Neural cell (in vitro differentiated cells): ENCODE results near the gene CRYGN. TPM values are rescaled to one million over a fixed set of nuclear protein-coding genes. Genes with fewer than 3 reads are reported as not detected.

Source experiments
- H2AFZ ChIP-seq: fragments of 200-600, 300-800 bp; sonication (generic), shearing (Covaris generic); 2 replicates; pipeline ENCODE4 v1.6.0; 2014; ENCODE audit warnings: low read depth, mild to moderate bottlenecking, antibody characterized with exemption, low read length, moderate library complexity
- H3F3A ChIP-seq: fragments of 200-600 bp; shearing (Covaris generic); 2 replicates; pipeline ENCODE4 v1.6.1; 2016; ENCODE audit warnings: mild to moderate bottlenecking, moderate library complexity, mixed read lengths, antibody characterized with exemption, low read length; ENCODE audit not compliant: insufficient read depth, poor library complexity, severe bottlenecking
- H3K27ac ChIP-seq: fragments of 200-600, 300-800 bp; sonication (generic), shearing (Covaris generic); 2 replicates; pipeline ENCODE4 v1.5.1; 2014; ENCODE audit warnings: mild to moderate bottlenecking, low read length, moderate library complexity
- H3K27me3 ChIP-seq: fragments of 300-800, 200-600 bp; sonication (generic), shearing (Covaris generic); 2 replicates; pipeline ENCODE4 v1.6.0; 2014; ENCODE audit warnings: mild to moderate bottlenecking, low read depth, low read length, moderate library complexity; ENCODE audit not compliant: insufficient read depth
- H3K36me3 ChIP-seq: fragments of 300-800, 200-600 bp; sonication (generic), shearing (Covaris generic); 2 replicates; pipeline ENCODE4 v1.5.1; 2014; ENCODE audit warnings: mild to moderate bottlenecking, antibody characterized with exemption, low read length, moderate library complexity; ENCODE audit not compliant: insufficient read depth
- H3K4me2 ChIP-seq: fragments of 300-800, 200-600 bp; sonication (generic), shearing (Covaris generic); 2 replicates; pipeline ENCODE4 v1.6.0; 2014; ENCODE audit warnings: mild to moderate bottlenecking, low read length
- H3K4me3 ChIP-seq: fragments of 300-800, 200-600 bp; sonication (generic), shearing (Covaris generic); 2 replicates; pipeline ENCODE4 v1.5.1; 2014; ENCODE audit warnings: mild to moderate bottlenecking, low read length, moderate library complexity
- H3K79me2 ChIP-seq: fragments of 200-600 bp; shearing (Covaris generic); replicated peaks from 2 replicates; pipeline ENCODE4 v1.6.0; 2014; ENCODE audit warnings: mild to moderate bottlenecking, low read length, moderate library complexity; ENCODE audit not compliant: insufficient read depth
- H3K9ac ChIP-seq: fragments of 300-800, 200-600 bp; sonication (generic), shearing (Covaris generic); 2 replicates; pipeline ENCODE4 v1.6.1; 2016; ENCODE audit warnings: mild to moderate bottlenecking, low read length, mixed read lengths
- H3K9me2 ChIP-seq: fragments of 200-600 bp; shearing (Covaris generic); 2 replicates; pipeline ENCODE4 v1.6.1; 2016; ENCODE audit warnings: mild to moderate bottlenecking, low read length, mixed read lengths; ENCODE audit not compliant: insufficient read depth
- H3K9me3 ChIP-seq: fragments of 200-600, 300-800 bp; sonication (generic), shearing (Covaris generic); 2 replicates; pipeline ENCODE4 v1.6.1; 2016; ENCODE audit warnings: mild to moderate bottlenecking, mixed run types, low read length, moderate library complexity, mixed read lengths
- H4K20me1 ChIP-seq: fragments of 200-600 bp; shearing (Covaris generic); 2 replicates; pipeline ENCODE4 v1.6.1; 2016; ENCODE audit warnings: mild to moderate bottlenecking, mixed run types; ENCODE audit not compliant: insufficient read depth
- EP300 ChIP-seq: fragments of 450-650 bp; conservative IDR thresholded peaks from 2 replicates; pipeline ENCODE4 v1.6.1; 2014; ENCODE audit warnings: antibody characterized with exemption, mild to moderate bottlenecking, moderate library complexity; ENCODE audit not compliant: poor library complexity, severe bottlenecking
- EZH2 ChIP-seq: fragments of 200-600, 300-800 bp; shearing (Covaris generic), sonication (generic); IDR thresholded peaks from 2 replicates; pipeline ENCODE4 v1.6.1; 2014; ENCODE audit warnings: antibody characterized with exemption, low read length, borderline replicate concordance, mild to moderate bottlenecking; ENCODE audit not compliant: insufficient read depth, poor library complexity, severe bottlenecking
- MXI1 ChIP-seq: fragments of 450-650 bp; conservative IDR thresholded peaks from 2 replicates; pipeline ENCODE4 v1.6.1; 2014; ENCODE audit warnings: antibody characterized with exemption, mild to moderate bottlenecking; ENCODE audit not compliant: poor library complexity, severe bottlenecking
- POLR2AphosphoS5 ChIP-seq: IDR thresholded peaks from 2 replicates; pipeline ENCODE4 v1.6.1; 2012
- RAD21 ChIP-seq: fragments of 450-650 bp; conservative IDR thresholded peaks from 2 replicates; pipeline ENCODE4 v1.6.1; 2014; ENCODE audit warnings: antibody characterized with exemption, mild to moderate bottlenecking, moderate library complexity
- SMC3 ChIP-seq: fragments of 450-650 bp; conservative IDR thresholded peaks from 2 replicates; pipeline ENCODE4 v1.6.1; 2014; ENCODE audit warnings: antibody characterized with exemption, mild to moderate bottlenecking, moderate library complexity; ENCODE audit not compliant: poor library complexity
- TAF1 ChIP-seq: IDR thresholded peaks from 2 replicates; pipeline ENCODE4 v1.6.1; 2012; ENCODE audit warnings: low read depth
- polyA plus RNA-seq: library from polyadenylated mRNA; depleted of rRNA; stranded (reverse); fragments of >200 nt; gene quantifications from 2 replicates; pipeline ENCODE4 v1.2.3, GENCODE V29; 2014
- TF ChIP-seq, protein P1 (sequence below): fragments of 450-650 bp; IDR thresholded peaks from 2 replicates; pipeline ENCODE4 v1.5.1; 2014; ENCODE audit warnings: antibody characterized with exemption, mild to moderate bottlenecking, moderate library complexity; ENCODE audit not compliant: poor library complexity, severe bottlenecking
- TF ChIP-seq, protein P2 (sequence below): IDR thresholded peaks from 2 replicates; pipeline ENCODE4 v1.6.1; 2012; ENCODE audit warnings: borderline replicate concordance

Gene CRYGN
- polyA plus RNA-seq, 1 donor from 2014 or later, result not detected

DNA sequence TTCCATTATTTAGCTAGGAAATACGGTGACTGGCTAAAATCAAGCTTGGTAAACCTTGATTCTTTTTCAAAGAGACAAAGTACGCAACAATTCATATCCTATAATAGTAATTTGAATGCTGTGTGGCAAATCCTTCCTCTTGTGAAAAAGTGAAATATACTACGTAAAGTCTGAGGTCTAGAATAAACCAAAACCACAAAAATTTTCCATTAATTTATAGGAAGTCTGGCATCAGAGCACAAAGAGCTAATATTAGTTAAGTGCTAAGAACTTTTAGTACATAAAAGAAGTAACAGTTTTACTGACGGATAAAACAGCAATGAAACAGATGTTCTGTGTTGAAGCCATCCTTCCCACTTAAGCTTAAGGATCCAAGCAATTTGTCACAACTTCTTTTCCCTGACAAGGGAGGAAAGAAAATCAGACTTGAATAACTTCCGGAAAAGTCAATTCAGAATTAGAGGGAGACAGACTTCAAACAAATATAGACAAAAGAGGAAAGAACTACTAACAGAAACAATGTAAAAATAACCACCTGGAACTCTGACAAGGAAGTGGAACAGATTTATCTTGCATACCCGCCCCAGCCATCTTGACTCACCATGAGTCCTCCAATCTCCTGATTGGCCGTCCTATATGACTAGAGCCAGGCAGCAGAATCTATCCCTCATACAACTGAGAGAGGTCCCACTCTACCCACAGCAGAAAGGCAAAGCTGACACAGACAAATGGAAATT lies 45.2 kb upstream of the CRYGN start:
- Histone ChIP-seq H3K27ac (no peak overlapping the region), H3K9me3 (no peaks in the 10 kb centered on the region), H3K36me3 (peaks cover 4% of the 10 kb centered on the region), H3K4me2 (no peak overlapping the region), H3K9ac (no peak overlapping the region), H3K27me3 (no peaks in the 10 kb centered on the region), H3K9me2 (no peaks in the 10 kb centered on the region), H2AFZ (no peak overlapping the region), H3F3A (no peaks in the 10 kb centered on the region), H3K79me2 (no peaks in the 10 kb centered on the region), H4K20me1 (no peaks in the 10 kb centered on the region), H3K4me3 (no peak overlapping the region)
- no peak for TF ChIP-seq EZH2
- no peak for TF ChIP-seq TAF1
- TF ChIP-seq MXI1, result no peak
- TF ChIP-seq SMC3, result no peak
- TF ChIP-seq RAD21, result no peak
- no peak for TF ChIP-seq EP300
- TF ChIP-seq, protein P1, sequence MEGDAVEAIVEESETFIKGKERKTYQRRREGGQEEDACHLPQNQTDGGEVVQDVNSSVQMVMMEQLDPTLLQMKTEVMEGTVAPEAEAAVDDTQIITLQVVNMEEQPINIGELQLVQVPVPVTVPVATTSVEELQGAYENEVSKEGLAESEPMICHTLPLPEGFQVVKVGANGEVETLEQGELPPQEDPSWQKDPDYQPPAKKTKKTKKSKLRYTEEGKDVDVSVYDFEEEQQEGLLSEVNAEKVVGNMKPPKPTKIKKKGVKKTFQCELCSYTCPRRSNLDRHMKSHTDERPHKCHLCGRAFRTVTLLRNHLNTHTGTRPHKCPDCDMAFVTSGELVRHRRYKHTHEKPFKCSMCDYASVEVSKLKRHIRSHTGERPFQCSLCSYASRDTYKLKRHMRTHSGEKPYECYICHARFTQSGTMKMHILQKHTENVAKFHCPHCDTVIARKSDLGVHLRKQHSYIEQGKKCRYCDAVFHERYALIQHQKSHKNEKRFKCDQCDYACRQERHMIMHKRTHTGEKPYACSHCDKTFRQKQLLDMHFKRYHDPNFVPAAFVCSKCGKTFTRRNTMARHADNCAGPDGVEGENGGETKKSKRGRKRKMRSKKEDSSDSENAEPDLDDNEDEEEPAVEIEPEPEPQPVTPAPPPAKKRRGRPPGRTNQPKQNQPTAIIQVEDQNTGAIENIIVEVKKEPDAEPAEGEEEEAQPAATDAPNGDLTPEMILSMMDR, result no peak
- TF ChIP-seq POLR2AphosphoS5, result no peak
- TF ChIP-seq, protein P2, sequence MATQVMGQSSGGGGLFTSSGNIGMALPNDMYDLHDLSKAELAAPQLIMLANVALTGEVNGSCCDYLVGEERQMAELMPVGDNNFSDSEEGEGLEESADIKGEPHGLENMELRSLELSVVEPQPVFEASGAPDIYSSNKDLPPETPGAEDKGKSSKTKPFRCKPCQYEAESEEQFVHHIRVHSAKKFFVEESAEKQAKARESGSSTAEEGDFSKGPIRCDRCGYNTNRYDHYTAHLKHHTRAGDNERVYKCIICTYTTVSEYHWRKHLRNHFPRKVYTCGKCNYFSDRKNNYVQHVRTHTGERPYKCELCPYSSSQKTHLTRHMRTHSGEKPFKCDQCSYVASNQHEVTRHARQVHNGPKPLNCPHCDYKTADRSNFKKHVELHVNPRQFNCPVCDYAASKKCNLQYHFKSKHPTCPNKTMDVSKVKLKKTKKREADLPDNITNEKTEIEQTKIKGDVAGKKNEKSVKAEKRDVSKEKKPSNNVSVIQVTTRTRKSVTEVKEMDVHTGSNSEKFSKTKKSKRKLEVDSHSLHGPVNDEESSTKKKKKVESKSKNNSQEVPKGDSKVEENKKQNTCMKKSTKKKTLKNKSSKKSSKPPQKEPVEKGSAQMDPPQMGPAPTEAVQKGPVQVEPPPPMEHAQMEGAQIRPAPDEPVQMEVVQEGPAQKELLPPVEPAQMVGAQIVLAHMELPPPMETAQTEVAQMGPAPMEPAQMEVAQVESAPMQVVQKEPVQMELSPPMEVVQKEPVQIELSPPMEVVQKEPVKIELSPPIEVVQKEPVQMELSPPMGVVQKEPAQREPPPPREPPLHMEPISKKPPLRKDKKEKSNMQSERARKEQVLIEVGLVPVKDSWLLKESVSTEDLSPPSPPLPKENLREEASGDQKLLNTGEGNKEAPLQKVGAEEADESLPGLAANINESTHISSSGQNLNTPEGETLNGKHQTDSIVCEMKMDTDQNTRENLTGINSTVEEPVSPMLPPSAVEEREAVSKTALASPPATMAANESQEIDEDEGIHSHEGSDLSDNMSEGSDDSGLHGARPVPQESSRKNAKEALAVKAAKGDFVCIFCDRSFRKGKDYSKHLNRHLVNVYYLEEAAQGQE, result no peak

DNA sequence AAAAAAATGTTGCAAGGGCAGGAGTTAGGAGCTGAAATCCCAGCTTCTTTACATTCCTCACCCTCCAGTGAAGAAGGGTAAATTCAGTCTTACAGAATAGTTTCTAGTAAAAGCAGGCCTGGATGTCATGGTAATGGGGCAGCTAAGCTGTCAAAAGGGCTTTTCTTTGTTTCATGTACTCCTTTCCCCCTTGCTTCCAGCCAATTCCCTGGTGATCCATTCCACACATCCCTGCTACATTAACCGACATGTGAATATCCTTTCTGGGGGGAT lies 43.7 kb upstream of the CRYGN start:
- Histone ChIP-seq H3K9ac (no peak overlapping the region), H3K79me2 (no peaks in the 10 kb centered on the region), H3K4me2 (no peak overlapping the region), H2AFZ (no peak overlapping the region), H3K9me2 (no peaks in the 10 kb centered on the region), H3K36me3 (peaks cover 4% of the 10 kb centered on the region), H3K9me3 (no peaks in the 10 kb centered on the region), H3K27ac (no peak overlapping the region), H4K20me1 (no peaks in the 10 kb centered on the region), H3F3A (no peaks in the 10 kb centered on the region), H3K4me3 (no peak overlapping the region), H3K27me3 (no peaks in the 10 kb centered on the region)
- no peak for TF ChIP-seq POLR2AphosphoS5
